PC-9 (cell line): ENCODE results near the gene SLC22A15. TPM values are rescaled to one million over a fixed set of nuclear protein-coding genes. Genes with fewer than 3 reads are reported as not detected.

Experiments used
- BruUV-seq: library from RNA; stranded (reverse); fragments of 400-500 nt; replicated peaks from 2 replicates; lab custom pipeline; 2021; lab: Mats Ljungman, UMichigan
- CTCF ChIA-PET: fragments of 300-600 bp; sonication (Branson Sonifier 250); formaldehyde crosslinking; loops from one replicate; lab custom pipeline; 2022; ENCODE audit warnings: antibody characterized with exemption; lab: Charles Lee
- POLR2A ChIA-PET: fragments of 300-600 bp; sonication (Branson Sonifier 250); formaldehyde crosslinking; loops from one replicate; lab custom pipeline; 2022; ENCODE audit warnings: antibody characterized with exemption; ENCODE audit not compliant: unreplicated experiment; lab: Charles Lee
- DNase-seq, 2 experiments: peaks; one replicate each; pipeline versions ENCODE4 v3.0.0 to v3.0.0-alpha.2; 2015 to 2022; ENCODE audit warnings: mixed read lengths in 1 of 2
- H2AFZ ChIP-seq: fragments of 200-600 bp; sonication (generic); 2 replicates; pipeline ENCODE4 v1.8.1; 2017; ENCODE audit warnings: antibody characterized with exemption
- H3F3A ChIP-seq: fragments of 200-600 bp; sonication (generic); 2 replicates; pipeline ENCODE4 v1.8.1; 2017; ENCODE audit warnings: antibody characterized with exemption, mild to moderate bottlenecking, low read depth; ENCODE audit not compliant: insufficient read depth
- H3K27ac ChIP-seq: fragments of 200-600 bp; sonication (generic); 2 replicates; pipeline ENCODE4 v1.6.1; 2016; ENCODE audit warnings: mixed run types
- H3K27me3 ChIP-seq: fragments of 200-600 bp; sonication (generic); 2 replicates; pipeline ENCODE4 v1.6.1; 2016; ENCODE audit warnings: low read depth, mixed run types; ENCODE audit not compliant: insufficient read depth
- H3K36me3 ChIP-seq: fragments of 200-600 bp; sonication (generic); 2 replicates; pipeline ENCODE4 v1.6.1; 2016; ENCODE audit warnings: low read depth, mixed run types
- H3K4me1 ChIP-seq: fragments of 200-600 bp; sonication (generic); replicated peaks from 2 replicates; pipeline ENCODE4 v1.6.1; 2016; ENCODE audit warnings: mixed run types; ENCODE audit not compliant: insufficient read depth
- H3K4me2 ChIP-seq: fragments of 200-600 bp; sonication (generic); 2 replicates; pipeline ENCODE4 v1.6.1; 2017; ENCODE audit warnings: mixed run types
- H3K4me3 ChIP-seq: fragments of 200-600 bp; sonication (generic); 2 replicates; pipeline ENCODE4 v1.6.1; 2016; ENCODE audit warnings: mixed run types
- H3K79me2 ChIP-seq: fragments of 200-600 bp; sonication (generic); 2 replicates; pipeline ENCODE4 v1.6.1; 2017; ENCODE audit warnings: low read depth, mixed run types
- H3K9me2 ChIP-seq: fragments of 200-600 bp; sonication (generic); 2 replicates; pipeline ENCODE4 v1.8.1; 2017; ENCODE audit warnings: mild to moderate bottlenecking; ENCODE audit not compliant: insufficient read depth
- H3K9me3 ChIP-seq: fragments of 200-600 bp; sonication (generic); 2 replicates; pipeline ENCODE4 v1.8.1; 2016; ENCODE audit warnings: low read depth; ENCODE audit not compliant: insufficient read depth
- H4K20me1 ChIP-seq: fragments of 200-600 bp; sonication (generic); 2 replicates; pipeline ENCODE4 v1.8.1; 2017; ENCODE audit not compliant: insufficient read depth
- CTCF ChIP-seq: fragments of 200-600 bp; sonication (generic); conservative IDR thresholded peaks from 2 replicates; pipeline ENCODE4 v1.6.1; 2017; ENCODE audit warnings: mixed run types, antibody characterized with exemption, mild to moderate bottlenecking, moderate library complexity
- EZH2 ChIP-seq: fragments of 200-600 bp; sonication (generic); IDR thresholded peaks from 2 replicates; pipeline ENCODE4 v1.8.0; 2017; ENCODE audit warnings: antibody characterized with exemption, low read depth
- intact Hi-C: fragments of 100-400 bp; cut with micrococcal nuclease; formaldehyde crosslinking; loops from one replicate; pipeline ENCODE4 v1.10.0; 2022; ENCODE audit not compliant: unreplicated experiment
- total RNA-seq: library from RNA; stranded (reverse); gene quantifications from 2 replicates; pipeline ENCODE4 v1.2.3, GENCODE V29; 2021

Gene SLC22A15
- total RNA-seq, 1 experiment from 2014 or later, result 1.8 TPM

GRCh38 chr1:116105996-116106395, 129.7 kb downstream of the SLC22A15 start:
- Histone ChIP-seq H3K9me3 (peaks cover 5% of the 10 kb centered on the region; the same call in 1 of the 2 replicates), H2AFZ (no peak overlapping the region), H3K27ac (no peak overlapping the region), H3K36me3 (no peaks in the 10 kb centered on the region), H3K4me3 (no peak overlapping the region), H3F3A (peaks cover 9% of the 10 kb centered on the region), H3K27me3 (no peaks in the 10 kb centered on the region), H3K4me1 (peaks cover 14% of the 10 kb centered on the region), H4K20me1 (no peaks in the 10 kb centered on the region), H3K79me2 (no peaks in the 10 kb centered on the region), H3K4me2 (no peak overlapping the region), H3K9me2 (no peaks in the 10 kb centered on the region)
- TF ChIP-seq EZH2 (no peak), CTCF (no peak)
- ChIA-PET CTCF (no interaction called here), POLR2A (no interaction called here)
- no peak for DNase-seq
- intact Hi-C loops, result no loop called here
- no TSS peak for BruUV-seq

- CTCF ChIA-PET, result no interaction called here
- peaks cover 14% of the 10 kb centered on the region for H3K4me1 ChIP-seq
- BruUV-seq, result no TSS peak
- no peaks in the 10 kb centered on the region for H3K9me2 ChIP-seq
- no peak overlapping the region for H3K27ac ChIP-seq
- no peak for DNase-seq
- H3K36me3 ChIP-seq, result no peaks in the 10 kb centered on the region
- H3K9me3 ChIP-seq, result peaks cover 5% of the 10 kb centered on the region; the same call in 1 of the 2 replicates
- H3K79me2 ChIP-seq, result no peaks in the 10 kb centered on the region
- H3K27me3 ChIP-seq, result no peaks in the 10 kb centered on the region
- no peak overlapping the region for H2AFZ ChIP-seq
- intact Hi-C loops, result no loop called here
- no peak overlapping the region for H3K4me2 ChIP-seq
- TF ChIP-seq CTCF (no peak), EZH2 (no peak)
- H3F3A ChIP-seq, result peaks cover 9% of the 10 kb centered on the region
- no peak overlapping the region for H3K4me3 ChIP-seq
- POLR2A ChIA-PET, result no interaction called here
- H4K20me1 ChIP-seq, result no peaks in the 10 kb centered on the region
Measured at GRCh38 chr1:116106646-116107045, 130.3 kb downstream of the SLC22A15 start.

GRCh38 chr1:116107371-116107770, 131.1 kb downstream of the SLC22A15 start:
- H3K27ac ChIP-seq, result no peak overlapping the region
- H3K36me3 ChIP-seq, result no peaks in the 10 kb centered on the region
- H3F3A ChIP-seq, result peaks cover 9% of the 10 kb centered on the region
- no peaks in the 10 kb centered on the region for H3K79me2 ChIP-seq
- POLR2A ChIA-PET, result no interaction called here
- no peak overlapping the region for H3K4me2 ChIP-seq
- peaks cover 14% of the 10 kb centered on the region for H3K4me1 ChIP-seq
- H3K27me3 ChIP-seq, result no peaks in the 10 kb centered on the region
- no peak overlapping the region for H3K4me3 ChIP-seq
- TF ChIP-seq EZH2 (no peak), CTCF (no peak)
- CTCF ChIA-PET, result no interaction called here
- peaks cover 5% of the 10 kb centered on the region; the same call in 1 of the 2 replicates for H3K9me3 ChIP-seq
- H4K20me1 ChIP-seq, result no peaks in the 10 kb centered on the region
- no peaks in the 10 kb centered on the region for H3K9me2 ChIP-seq
- H2AFZ ChIP-seq, result no peak overlapping the region
- DNase-seq, result no peak
- BruUV-seq, result no TSS peak
- intact Hi-C loops, result no loop called here
